Measurements from ENCODE around the gene CDK16. TPM values are rescaled to one million over a fixed set of nuclear protein-coding genes. Genes with fewer than 3 reads are reported as not detected.

CDK16 gene
- total and polyA plus RNA-seq, 2 of the 13 experiments (the other 11 are each of a cell fraction or from before 2014, with no cell fraction given), result 64.5 to 225 TPM

- TF ChIP-seq THRA (CRISPR knock-in tag; IDR thresholded peaks at IDR 0.05; ENCODE audit: borderline replicate concordance) (no peak), MXI1 (IDR thresholded peaks at IDR 0.05; ENCODE audit: borderline replicate concordance, low read depth, low read length) (no peak), DDIT3 (CRISPR knock-in tag; IDR thresholded peaks at IDR 0.05) (no peak)
Observed at GRCh38 chrX:47170861-47171692, 47.4 kb upstream of the CDK16 start (continued).

GRCh38 chrX:47171996-47172395 is 46.5 kb upstream of the CDK16 start:
- CTCF ChIA-PET (ENCODE audit: low intra/inter-chr PET ratio, low total read pairs), result no interaction called here
- no CpG with 5 or more reads among the region's 2 CpGs for WGBS (ENCODE audit: low lambda C conversion rate)
- H3K27ac ChIP-seq (ENCODE audit: extremely low read length, insufficient read depth, low read length), result no peak overlapping the region
- FAIRE-seq (no peak), ATAC-seq (no peak), DNase-seq (ENCODE audit: low spot score) (no peak)
- H3K36me3 ChIP-seq (replicated peaks in 1 of 2; ENCODE audit: control insufficient read depth in 1 of 2, insufficient read depth in 2 of 2, low read length in 2 of 2), result peaks cover 12 to 32% of the 10 kb centered on the region in 2 experiments
- H3K4me3 ChIP-seq (replicated peaks in 1 of 3; ENCODE audit: insufficient read depth in 1 of 3, low read depth in 2 of 3, low read length in 3 of 3), result no peak overlapping the region
- intact Hi-C loops (cut with micrococcal nuclease; ENCODE audit: unreplicated experiment) (no loop called here), in situ Hi-C loops (cut with HindIII; ENCODE audit: extremely low pct_ligation_motif_present, low pct_unique_long_range_greater_than_20kb) (no loop called here)
- BruUV-seq (replicated peaks), result no TSS peak
- H3K9ac ChIP-seq (ENCODE audit: insufficient read depth, low read depth, low read length), result no peak overlapping the region
- POLR2A ChIA-PET, result no interaction called here
- H3K9me3 ChIP-seq (ENCODE audit: low read length), result no peaks in the 10 kb centered on the region
- H3K79me2 ChIP-seq (ENCODE audit: insufficient read depth, low read length), result peaks cover 5% of the 10 kb centered on the region
- H2AFZ ChIP-seq (ENCODE audit: low read length), result no peak overlapping the region
- H3K4me1 ChIP-seq (ENCODE audit: insufficient read depth, low read length), result no peaks in the 10 kb centered on the region
- H4K20me1 ChIP-seq (ENCODE audit: insufficient read depth, low read length), result no peaks in the 10 kb centered on the region
- no peak for TF ChIP-seq ZNF180 (CRISPR knock-in tag; IDR thresholded peaks at IDR 0.05; ENCODE audit: borderline replicate concordance, low read depth)
- no peak for TF ChIP-seq TFDP1 (CRISPR knock-in tag; IDR thresholded peaks at IDR 0.05; ENCODE audit: borderline replicate concordance)
- no peaks in the 10 kb centered on the region for H3K27me3 ChIP-seq (ENCODE audit: control insufficient read depth in 1 of 2, insufficient read depth in 2 of 2, low read length in 2 of 2)
- no peak overlapping the region for H3K4me2 ChIP-seq (ENCODE audit: low read depth, low read length)

All from HepG2 (cell line).